Kidney glomerular epithelial cell (primary cell): ENCODE data around the gene ZNF783.
"Not testable (repeated sequence)": the region's sequence is repeated elsewhere in the genome, so short reads cannot be mapped to it uniquely, and the experiment has no call there.

ENCODE experiments used
- DNase-seq: peaks from one replicate; lab custom pipeline; 2025; lab: John Stamatoyannopoulos, UW

The ZNF783 gene

GRCh38 chr7:149261829-149262617, at the start of gene ZNF783:
Gene ZNF783 (plus strand): TSS chr7:149262196. CDS start chr7:149262334, 138 bp downstream.
- DNase-seq = peak; percentile 90

GRCh38 chr7:149214020-149214720, 47.8 kb upstream of the ZNF783 start:
- DNase-seq = no peak

- no peak for DNase-seq
These were observed 45.6 kb upstream of the ZNF783 start for GRCh38 chr7:149216402-149216801.

- no peak for DNase-seq
These were observed 44.4 kb upstream of the ZNF783 start for GRCh38 chr7:149217570-149217969.

- no peak for DNase-seq
These were observed 43.3 kb upstream of the ZNF783 start for GRCh38 chr7:149218469-149219420.

- peak; percentile 5 for DNase-seq
These were observed 41.5 kb upstream of the ZNF783 start for GRCh38 chr7:149220534-149220933.

GRCh38 chr7:149223176-149223575, 38.8 kb upstream of the ZNF783 start:
- no peak for DNase-seq

- DNase-seq = no peak
These were observed 38.2 kb upstream of the ZNF783 start for GRCh38 chr7:149223761-149224160.

- no peak for DNase-seq
These were observed 37.6 kb upstream of the ZNF783 start for GRCh38 chr7:149224352-149224751.

GRCh38 chr7:149225106-149225505, 36.9 kb upstream of the ZNF783 start:
- no peak for DNase-seq

- no peak for DNase-seq
These were observed 36.3 kb upstream of the ZNF783 start for GRCh38 chr7:149225656-149226055.

GRCh38 chr7:149226366-149226765, 35.6 kb upstream of the ZNF783 start:
- DNase-seq = not testable (repeated sequence)

GRCh38 chr7:149226840-149227494, 35.0 kb upstream of the ZNF783 start:
- DNase-seq = no peak

GRCh38 chr7:149228831-149229471, 33.0 kb upstream of the ZNF783 start:
- no peak for DNase-seq

- no peak for DNase-seq
These were observed 32.5 kb upstream of the ZNF783 start for GRCh38 chr7:149229526-149229925.

- no peak for DNase-seq
These were observed 29.6 kb upstream of the ZNF783 start for GRCh38 chr7:149232362-149232761.

GRCh38 chr7:149233655-149234204, 28.3 kb upstream of the ZNF783 start:
- DNase-seq = peak; percentile 71

GRCh38 chr7:149237502-149237901, 24.5 kb upstream of the ZNF783 start:
- no peak for DNase-seq

GRCh38 chr7:149238051-149238450, 23.9 kb upstream of the ZNF783 start:
- DNase-seq = peak; percentile 70

- peak; percentile 85 for DNase-seq
These were observed 22.5 kb upstream of the ZNF783 start, which contains the start of gene ZNF212 for GRCh38 chr7:149239345-149240143. Gene ZNF212 (plus strand): TSS chr7:149239651. CDS start chr7:149239779, 128 bp downstream.
